ENCODE data around the gene CNOT4.

The CNOT4 gene

GRCh38 chr7:135317676-135318325, 192.1 kb downstream of the CNOT4 start:
- no peak for DNase-seq

- no peak for DNase-seq
These were observed 193.1 kb downstream of the CNOT4 start for GRCh38 chr7:135316648-135317313.

GRCh38 chr7:135313971-135314370, 195.9 kb downstream of the CNOT4 start:
- DNase-seq, result no peak

Data from activated CD4-positive, alpha-beta T cell treated with anti-CD3 and anti-CD28 coated beads, Interleukin-2, Interleukin-6, amounts not matched to agents 100 ng/mL and 50 ng/mL, durations not matched to agents 16 hours and 8 hours (primary cell).